A549 (cell line): ENCODE measurements around the gene SLC25A48.

Source experiments
- CTCF ChIP-seq: fragments of >200 bp; sonication (Bioruptor Twin); formaldehyde crosslinking; IDR thresholded peaks from 3 replicates; pipeline ENCODE4 v1.5.1; 2016
- E2F6 ChIP-seq: IDR thresholded peaks from 2 replicates; pipeline ENCODE4 v1.6.1; 2012; ENCODE audit warnings: low read depth, borderline replicate concordance
- ESRRA ChIP-seq: fragments of 150-350 bp; IDR thresholded peaks from 2 replicates; pipeline ENCODE4 v1.6.1; 2014; ENCODE audit warnings: mild to moderate bottlenecking, low read length, borderline replicate concordance
- MAFK ChIP-seq: fragments of 450-650 bp; IDR thresholded peaks from 2 replicates; pipeline ENCODE4 v1.6.1; 2014; ENCODE audit not compliant: partially characterized antibody
- SMC3 ChIP-seq: fragments of >200 bp; sonication (Bioruptor Twin); formaldehyde crosslinking; IDR thresholded peaks from 3 replicates; pipeline ENCODE4 v1.6.1; 2018; ENCODE audit warnings: inconsistent platforms
- USF2 ChIP-seq: fragments of 450-650 bp; IDR thresholded peaks from 2 replicates; pipeline ENCODE4 v1.6.1; 2014; ENCODE audit warnings: antibody characterized with exemption
- TF ChIP-seq, protein P1 (sequence below): fragments of 200-600 bp; sonication (generic); IDR thresholded peaks from 2 replicates; pipeline ENCODE4 v1.6.1; 2016; ENCODE audit warnings: antibody characterized with exemption, mild to moderate bottlenecking, moderate library complexity
- TF ChIP-seq, protein P2 (sequence below): IDR thresholded peaks from 2 replicates; pipeline ENCODE4 v1.6.1; 2012

GRCh38 chr5:135829179-135829578 lies 5.3 kb upstream of the SLC25A48 start:
- TF ChIP-seq CTCF (no peak), USF2 (no peak), E2F6 (no peak), SMC3 (no peak), MAFK (no peak), ESRRA (no peak)
- TF ChIP-seq, protein P1, sequence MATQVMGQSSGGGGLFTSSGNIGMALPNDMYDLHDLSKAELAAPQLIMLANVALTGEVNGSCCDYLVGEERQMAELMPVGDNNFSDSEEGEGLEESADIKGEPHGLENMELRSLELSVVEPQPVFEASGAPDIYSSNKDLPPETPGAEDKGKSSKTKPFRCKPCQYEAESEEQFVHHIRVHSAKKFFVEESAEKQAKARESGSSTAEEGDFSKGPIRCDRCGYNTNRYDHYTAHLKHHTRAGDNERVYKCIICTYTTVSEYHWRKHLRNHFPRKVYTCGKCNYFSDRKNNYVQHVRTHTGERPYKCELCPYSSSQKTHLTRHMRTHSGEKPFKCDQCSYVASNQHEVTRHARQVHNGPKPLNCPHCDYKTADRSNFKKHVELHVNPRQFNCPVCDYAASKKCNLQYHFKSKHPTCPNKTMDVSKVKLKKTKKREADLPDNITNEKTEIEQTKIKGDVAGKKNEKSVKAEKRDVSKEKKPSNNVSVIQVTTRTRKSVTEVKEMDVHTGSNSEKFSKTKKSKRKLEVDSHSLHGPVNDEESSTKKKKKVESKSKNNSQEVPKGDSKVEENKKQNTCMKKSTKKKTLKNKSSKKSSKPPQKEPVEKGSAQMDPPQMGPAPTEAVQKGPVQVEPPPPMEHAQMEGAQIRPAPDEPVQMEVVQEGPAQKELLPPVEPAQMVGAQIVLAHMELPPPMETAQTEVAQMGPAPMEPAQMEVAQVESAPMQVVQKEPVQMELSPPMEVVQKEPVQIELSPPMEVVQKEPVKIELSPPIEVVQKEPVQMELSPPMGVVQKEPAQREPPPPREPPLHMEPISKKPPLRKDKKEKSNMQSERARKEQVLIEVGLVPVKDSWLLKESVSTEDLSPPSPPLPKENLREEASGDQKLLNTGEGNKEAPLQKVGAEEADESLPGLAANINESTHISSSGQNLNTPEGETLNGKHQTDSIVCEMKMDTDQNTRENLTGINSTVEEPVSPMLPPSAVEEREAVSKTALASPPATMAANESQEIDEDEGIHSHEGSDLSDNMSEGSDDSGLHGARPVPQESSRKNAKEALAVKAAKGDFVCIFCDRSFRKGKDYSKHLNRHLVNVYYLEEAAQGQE = no peak
- TF ChIP-seq, protein P2, sequence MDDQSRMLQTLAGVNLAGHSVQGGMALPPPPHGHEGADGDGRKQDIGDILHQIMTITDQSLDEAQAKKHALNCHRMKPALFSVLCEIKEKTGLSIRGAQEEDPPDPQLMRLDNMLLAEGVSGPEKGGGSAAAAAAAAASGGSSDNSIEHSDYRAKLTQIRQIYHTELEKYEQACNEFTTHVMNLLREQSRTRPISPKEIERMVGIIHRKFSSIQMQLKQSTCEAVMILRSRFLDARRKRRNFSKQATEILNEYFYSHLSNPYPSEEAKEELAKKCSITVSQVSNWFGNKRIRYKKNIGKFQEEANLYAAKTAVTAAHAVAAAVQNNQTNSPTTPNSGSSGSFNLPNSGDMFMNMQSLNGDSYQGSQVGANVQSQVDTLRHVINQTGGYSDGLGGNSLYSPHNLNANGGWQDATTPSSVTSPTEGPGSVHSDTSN = no peak
